GM18873 (cell line): ENCODE results near the gene PDLIM1.
"Not testable (repeated sequence)": the region's sequence is repeated elsewhere in the genome, so short reads cannot be mapped to it uniquely, and the experiment has no call there.

Experiments
- ATAC-seq: cut with Tn5 transposase; IDR thresholded peaks from one replicate; pipeline ENCODE4 v1.9.1; 2021; ENCODE audit warnings: mild to moderate bottlenecking, moderate library complexity, moderate number of reproducible peaks; ENCODE audit not compliant: unreplicated experiment, low FRiP score

Gene PDLIM1

GRCh38 chr10:95245425-95246055 lies 45.3 kb downstream of the PDLIM1 start:
- peak; percentile 89 for ATAC-seq

- ATAC-seq = no peak
Observed at GRCh38 chr10:95244152-95244551, 46.7 kb downstream of the PDLIM1 start.

GRCh38 chr10:95243318-95243617 lies 47.5 kb downstream of the PDLIM1 start:
- ATAC-seq = no peak

- ATAC-seq = no peak
Observed at GRCh38 chr10:95242581-95243317, 48.1 kb downstream of the PDLIM1 start.

GRCh38 chr10:95241533-95241932 lies 49.3 kb downstream of the PDLIM1 start:
- no peak for ATAC-seq

GRCh38 chr10:95240811-95241210 lies 50.0 kb downstream of the PDLIM1 start:
- no peak for ATAC-seq

GRCh38 chr10:95240096-95240495 lies 50.7 kb downstream of the PDLIM1 start:
- not testable (repeated sequence) for ATAC-seq

GRCh38 chr10:95237376-95238170 lies 53.2 kb downstream of the PDLIM1 start:
- no peak for ATAC-seq

- ATAC-seq = peak; percentile 99
Observed at GRCh38 chr10:95236068-95236903, 54.5 kb downstream of the PDLIM1 start.

GRCh38 chr10:95235676-95236067 lies 55.1 kb downstream of the PDLIM1 start:
- no peak for ATAC-seq

- ATAC-seq = no peak
Observed at GRCh38 chr10:95234951-95235350, 55.9 kb downstream of the PDLIM1 start.

GRCh38 chr10:95233377-95234034 lies 57.3 kb downstream of the PDLIM1 start:
- ATAC-seq = no peak

GRCh38 chr10:95230677-95231586 lies 59.9 kb downstream of the PDLIM1 start:
- ATAC-seq = not testable (repeated sequence)

- ATAC-seq = no peak
Observed at GRCh38 chr10:95229724-95230627, 60.8 kb downstream of the PDLIM1 start.

GRCh38 chr10:95228934-95229723 lies 61.7 kb downstream of the PDLIM1 start:
- ATAC-seq = not testable (repeated sequence)

GRCh38 chr10:95225136-95225535 lies 65.7 kb downstream of the PDLIM1 start:
- no peak for ATAC-seq

- no peak for ATAC-seq
Observed at GRCh38 chr10:95221124-95221523, 69.7 kb downstream of the PDLIM1 start.
